Hepatocyte (in vitro differentiated cells): ENCODE data around the gene TMSB15A. TPM values are rescaled to one million over a fixed set of nuclear protein-coding genes. Genes with fewer than 3 reads are reported as not detected.

ENCODE experiments used
- polyA plus RNA-seq: library from polyadenylated mRNA; unstranded; fragments of >200 nt; fragmentation: Nextera tagmentation; extraction: Ambion mirVana; gene quantifications from 2 replicates; pipeline ENCODE4 v1.2.1, GENCODE V29; 2016
- total RNA-seq: library from RNA; depleted of rRNA; stranded (reverse); fragments of >200 nt; gene quantifications from 2 replicates; pipeline ENCODE4 v1.2.3, GENCODE V29; 2014

TMSB15A gene
- total and polyA plus RNA-seq, 2 experiments from 2014 or later, result 35.1 to 55.3 TPM

Other genes starting within 250 kb of the TMSB15A start
- gene NXF2B, start 76.7 kb downstream of the TMSB15A start, total RNA-seq, result 0.72 TPM in 1 of 2 replicates, not detected in the other
- not detected in 2 replicates for gene NXF2B, start 76.7 kb downstream of the TMSB15A start, polyA plus RNA-seq
- 0.13 and 0.72 TPM in 2 replicates for gene TCP11X2, start 44.9 kb downstream of the TMSB15A start, total RNA-seq
- 0.12 and 0.39 TPM in 2 replicates for gene TCP11X2, start 44.9 kb downstream of the TMSB15A start, polyA plus RNA-seq
- 16.6 and 20.7 TPM in 2 replicates for gene ARMCX5, start 82.8 kb upstream of the TMSB15A start, total RNA-seq
- 10.6 and 13.5 TPM in 2 replicates for gene ARMCX5, start 82.8 kb upstream of the TMSB15A start, polyA plus RNA-seq
- gene GPRASP1, start 134.7 kb upstream of the TMSB15A start, total RNA-seq, result 4.1 and 4.9 TPM in 2 replicates
- 1.9 and 3.3 TPM in 2 replicates for gene GPRASP1, start 134.7 kb upstream of the TMSB15A start, polyA plus RNA-seq
- gene GPRASP2, start 195.7 kb upstream of the TMSB15A start, total RNA-seq, result 21.2 and 27.6 TPM in 2 replicates
- 7.6 and 9.3 TPM in 2 replicates for gene GPRASP2, start 195.7 kb upstream of the TMSB15A start, polyA plus RNA-seq
- gene GPRASP3, start 204.0 kb upstream of the TMSB15A start, total RNA-seq, result 5.9 and 7.5 TPM in 2 replicates
- 1.8 and 3.0 TPM in 2 replicates for gene GPRASP3, start 204.0 kb upstream of the TMSB15A start, polyA plus RNA-seq